Upper lobe of right lung (tissue), 1 donor: ENCODE measurements around the gene DLEC1. TPM values are rescaled to one million over a fixed set of nuclear protein-coding genes. Genes with fewer than 3 reads are reported as not detected.
"Not testable (repeated sequence)": the region's sequence is repeated elsewhere in the genome, so short reads cannot be mapped to it uniquely, and the experiment has no call there.

Experiments used
- ATAC-seq: fragments of 200-7000 bp; cut with Tn5 transposase; one replicate; pipeline ENCODE4 v1.9.1; 2020; ENCODE audit warnings: mild to moderate bottlenecking, moderate library complexity
- DNase-seq: peaks from one replicate; pipeline ENCODE4 v3.0.0-alpha.2; 2020
- H3K27ac ChIP-seq: fragments of 200-600 bp; one replicate; pipeline ENCODE4 v1.8.0; 2022
- H3K27me3 ChIP-seq: fragments of 200-600 bp; one replicate; pipeline ENCODE4 v1.8.0; 2022; ENCODE audit warnings: mild to moderate bottlenecking
- H3K36me3 ChIP-seq: fragments of 200-600 bp; one replicate; pipeline ENCODE4 v1.8.0; 2022
- H3K4me1 ChIP-seq: fragments of 200-600 bp; one replicate; pipeline ENCODE4 v1.8.0; 2022
- H3K4me3 ChIP-seq: fragments of 200-600 bp; one replicate; pipeline ENCODE4 v1.8.0; 2022; ENCODE audit warnings: mild to moderate bottlenecking
- H3K9me3 ChIP-seq: fragments of 200-600 bp; one replicate; pipeline ENCODE4 v1.8.0; 2022
- intact Hi-C: fragments of 100-400 bp; cut with DNase I; formaldehyde crosslinking; loops from one replicate; pipeline ENCODE4 v1.11.0; 2022
- total RNA-seq: library from RNA; stranded (reverse); fragmentation: NEBNext Ultra II Directional; extraction: Animal tissue kit (Norgen Biotek cat#: 25700); gene quantifications from one replicate; pipeline ENCODE4 v1.2.1, GENCODE V29; 2021
- TF ChIP-seq, protein P1 (sequence below): fragments of 200-600 bp; IDR thresholded peaks from one replicate; pipeline ENCODE4 v1.8.0; 2022; ENCODE audit warnings: antibody characterized with exemption
- donor health status: DM: no; HTN: yes; CAD: no; lungs with severe emphysema.

DLEC1 gene
- total RNA-seq, 1 donor from 2014 or later: 2.7 TPM

DNA sequence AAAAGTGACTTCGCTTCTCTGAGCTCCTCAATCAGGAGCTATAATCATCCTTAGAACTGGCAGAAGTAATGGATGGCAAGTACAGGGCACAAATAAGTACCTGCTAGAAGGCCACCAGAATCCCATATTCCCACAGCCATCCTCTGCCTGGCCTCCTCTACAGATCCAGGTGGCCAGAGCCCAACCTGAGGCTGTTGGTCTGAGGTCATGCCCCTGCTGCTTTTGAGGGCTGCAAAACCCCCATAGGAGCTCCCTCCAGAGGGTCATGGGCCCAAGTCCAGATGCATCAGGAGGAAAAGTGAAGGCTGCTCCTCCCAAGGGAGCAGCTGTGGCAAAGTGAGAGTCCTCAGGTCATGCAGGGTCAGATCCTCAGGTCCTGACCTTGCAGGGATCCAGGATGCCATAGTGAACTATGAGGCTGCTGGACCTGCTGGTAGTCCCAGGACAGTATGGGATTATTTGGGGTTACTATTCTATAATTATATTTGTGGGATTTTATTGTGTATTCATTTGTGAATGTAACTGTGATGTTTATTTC is 6.6 kb upstream of the DLEC1 start:
- intact Hi-C loops: no loop called here

DNA sequence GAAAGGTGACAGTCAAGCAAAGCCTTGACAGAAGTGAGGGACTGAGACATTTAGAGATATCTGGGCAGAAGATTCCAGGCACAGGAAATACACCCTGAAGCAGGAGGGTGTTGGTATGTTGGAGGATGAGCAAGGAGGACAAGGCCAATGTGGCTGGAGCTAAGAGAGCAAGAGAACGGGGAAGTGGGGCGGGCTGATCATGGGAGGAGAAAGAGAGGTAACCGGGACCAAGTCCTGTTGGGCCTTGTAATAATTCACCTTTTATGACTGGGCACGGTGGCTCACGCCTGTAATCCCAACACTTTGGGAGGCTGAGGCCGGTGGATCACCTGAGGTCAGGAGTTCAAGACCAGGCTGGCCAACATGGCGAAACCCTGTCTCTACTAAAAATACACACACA is 5.4 kb upstream of the DLEC1 start:
- intact Hi-C loops, H3K27me3 ChIP-seq, ATAC-seq, H3K36me3 ChIP-seq, H3K27ac ChIP-seq, H3K9me3 ChIP-seq, H3K4me3 ChIP-seq, DNase-seq: not testable (repeated sequence)
- peaks cover 19% of the 10 kb centered on the region for H3K4me1 ChIP-seq

More for the DNA sequence above, 6.6 kb upstream of the DLEC1 start:
- TF ChIP-seq, protein P1, sequence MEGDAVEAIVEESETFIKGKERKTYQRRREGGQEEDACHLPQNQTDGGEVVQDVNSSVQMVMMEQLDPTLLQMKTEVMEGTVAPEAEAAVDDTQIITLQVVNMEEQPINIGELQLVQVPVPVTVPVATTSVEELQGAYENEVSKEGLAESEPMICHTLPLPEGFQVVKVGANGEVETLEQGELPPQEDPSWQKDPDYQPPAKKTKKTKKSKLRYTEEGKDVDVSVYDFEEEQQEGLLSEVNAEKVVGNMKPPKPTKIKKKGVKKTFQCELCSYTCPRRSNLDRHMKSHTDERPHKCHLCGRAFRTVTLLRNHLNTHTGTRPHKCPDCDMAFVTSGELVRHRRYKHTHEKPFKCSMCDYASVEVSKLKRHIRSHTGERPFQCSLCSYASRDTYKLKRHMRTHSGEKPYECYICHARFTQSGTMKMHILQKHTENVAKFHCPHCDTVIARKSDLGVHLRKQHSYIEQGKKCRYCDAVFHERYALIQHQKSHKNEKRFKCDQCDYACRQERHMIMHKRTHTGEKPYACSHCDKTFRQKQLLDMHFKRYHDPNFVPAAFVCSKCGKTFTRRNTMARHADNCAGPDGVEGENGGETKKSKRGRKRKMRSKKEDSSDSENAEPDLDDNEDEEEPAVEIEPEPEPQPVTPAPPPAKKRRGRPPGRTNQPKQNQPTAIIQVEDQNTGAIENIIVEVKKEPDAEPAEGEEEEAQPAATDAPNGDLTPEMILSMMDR: no peak
- DNase-seq (peak; percentile 37), ATAC-seq (no peak)
- Histone ChIP-seq H3K4me1 (peaks cover 19% of the 10 kb centered on the region), H3K27me3 (no peaks in the 10 kb centered on the region), H3K4me3 (no peak overlapping the region), H3K9me3 (no peaks in the 10 kb centered on the region), H3K36me3 (no peaks in the 10 kb centered on the region), H3K27ac (no peak overlapping the region)

DNA sequence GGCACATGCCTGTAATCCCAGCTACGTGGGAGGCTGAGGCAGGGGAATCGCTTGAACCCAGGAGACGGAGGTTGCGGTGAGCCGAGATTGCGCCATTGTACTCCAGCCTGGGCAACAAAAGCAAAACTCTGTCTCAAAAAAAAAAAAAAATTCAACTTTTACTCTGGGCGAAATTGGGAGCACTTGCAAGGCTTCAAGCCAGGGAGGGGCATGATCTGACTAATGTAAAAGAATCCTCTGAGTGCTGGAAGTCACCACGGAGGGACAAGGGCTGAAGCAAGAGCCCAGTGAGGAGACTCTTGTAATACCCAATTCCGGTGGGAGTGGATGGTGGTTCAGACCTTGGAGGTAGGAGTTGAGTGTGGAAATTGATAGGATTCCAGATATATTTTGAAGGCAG is 4.7 kb upstream of the DLEC1 start:
- intact Hi-C loops, H3K27ac ChIP-seq, H3K36me3 ChIP-seq, H3K4me3 ChIP-seq, H3K9me3 ChIP-seq, H3K27me3 ChIP-seq, ATAC-seq: not testable (repeated sequence)
- DNase-seq: peak; percentile 25
- H3K4me1 ChIP-seq: peaks cover 19% of the 10 kb centered on the region

DNA sequence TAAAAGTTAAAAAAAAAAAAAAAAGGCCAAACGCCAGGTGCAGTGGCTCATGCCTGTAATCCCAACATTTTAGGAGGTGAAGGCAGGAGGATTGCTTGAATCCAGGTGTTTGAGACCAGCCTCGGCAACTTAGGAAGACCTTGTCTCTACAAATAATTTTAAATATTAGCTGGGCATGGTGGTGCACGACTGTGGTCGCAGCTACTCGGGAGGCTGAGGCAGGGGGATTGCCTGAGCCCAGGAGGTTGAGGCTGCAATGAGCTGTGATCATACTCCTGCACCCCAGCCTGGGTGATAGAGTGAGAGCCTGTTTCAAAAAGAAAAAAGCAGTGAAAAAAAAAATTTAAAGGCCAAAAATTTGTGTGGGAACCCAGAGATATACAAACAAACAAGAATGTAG is 2.7 kb upstream of the DLEC1 start:
- Histone ChIP-seq H3K4me3 (no peak overlapping the region), H3K36me3 (no peaks in the 10 kb centered on the region), H3K27ac (no peak overlapping the region), H3K27me3 (no peaks in the 10 kb centered on the region), H3K4me1 (peaks cover 3% of the 10 kb centered on the region), H3K9me3 (no peaks in the 10 kb centered on the region)
- intact Hi-C loops: no loop called here
- DNase-seq (no peak), ATAC-seq (no peak)
- TF ChIP-seq, protein P1: no peak

DNA sequence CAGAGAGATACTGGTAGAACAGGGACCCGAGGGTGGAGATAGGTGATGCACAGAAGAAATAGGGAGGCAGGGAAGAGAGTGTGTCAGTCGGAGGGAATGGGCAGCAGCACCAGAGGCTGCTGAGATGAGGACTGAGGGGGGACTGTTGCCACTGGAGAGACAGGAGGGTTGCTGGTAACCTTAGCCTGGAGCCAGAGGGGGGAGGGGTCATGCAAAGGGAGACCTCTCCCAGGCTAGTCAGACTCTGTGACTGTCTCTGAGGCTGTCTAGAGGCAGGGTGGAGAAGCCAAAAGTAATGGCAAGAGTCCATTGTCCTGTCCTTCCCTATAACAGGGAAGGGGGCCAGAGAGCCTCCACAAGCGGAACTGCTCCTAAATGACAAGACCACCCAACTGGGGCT is 2.1 kb upstream of the DLEC1 start:
- no peaks in the 10 kb centered on the region for H3K27me3 ChIP-seq
- no peak overlapping the region for H3K4me3 ChIP-seq
- no peak overlapping the region for H3K27ac ChIP-seq
- DNase-seq (no peak), ATAC-seq (no peak)
- intact Hi-C loops: no loop called here
- H3K9me3 ChIP-seq: no peaks in the 10 kb centered on the region
- TF ChIP-seq, protein P1: no peak
- H3K4me1 ChIP-seq: no peaks in the 10 kb centered on the region
- no peaks in the 10 kb centered on the region for H3K36me3 ChIP-seq

DNA sequence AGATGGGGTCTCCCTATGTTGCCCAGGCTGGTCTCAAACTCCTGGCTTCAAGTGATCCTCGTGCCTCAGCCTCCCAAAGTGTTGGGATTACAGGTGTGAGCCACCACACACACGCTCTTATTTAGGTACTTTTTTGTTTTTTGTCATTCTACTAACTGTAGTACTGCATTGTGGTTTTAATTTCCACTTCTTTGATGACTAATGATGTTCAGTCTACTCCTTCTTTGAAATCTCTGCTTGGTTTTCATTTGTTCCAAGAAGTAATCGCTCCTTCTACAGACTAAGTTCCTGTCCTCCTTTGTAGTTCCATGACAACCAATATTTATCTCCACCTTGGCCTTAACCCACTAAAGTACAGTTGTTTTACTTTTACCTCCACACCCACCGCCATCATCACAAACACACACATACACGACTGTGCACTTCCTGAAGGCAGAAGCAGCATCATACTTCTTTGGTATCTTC is 529 bp upstream of the DLEC1 start:
- Histone ChIP-seq H3K27me3 (no peaks in the 10 kb centered on the region), H3K9me3 (no peaks in the 10 kb centered on the region), H3K27ac (peak overlapping the region; percentile 4), H3K4me1 (no peaks in the 10 kb centered on the region), H3K4me3 (peak overlapping the region; percentile 52), H3K36me3 (no peaks in the 10 kb centered on the region)
- ATAC-seq (no peak), DNase-seq (no peak)
- intact Hi-C loops: no loop called here
- TF ChIP-seq, protein P1: no peak

DNA sequence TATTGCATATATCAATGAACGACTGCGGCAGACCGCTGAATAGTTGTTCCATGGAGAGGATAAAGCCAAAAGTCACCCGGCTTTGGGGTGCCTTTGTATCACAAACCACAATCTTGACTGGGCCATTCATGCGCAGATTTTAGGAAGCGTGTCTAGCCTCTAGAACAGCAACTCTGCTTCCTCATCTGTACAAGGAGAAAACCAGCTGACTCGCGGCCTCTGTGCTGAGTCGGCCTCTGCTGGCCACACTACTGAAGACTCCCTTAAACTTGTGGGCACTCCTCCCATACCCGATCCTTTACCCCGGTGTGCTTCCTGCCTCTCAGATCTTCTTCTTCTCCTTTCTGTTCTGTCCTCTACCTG is 872 bp downstream of the DLEC1 start:
- H3K4me3 ChIP-seq: peak overlapping the region; percentile 52

More for the DNA sequence above, 872 bp downstream of the DLEC1 start:
- intact Hi-C loops: no loop called here
- Histone ChIP-seq H3K27me3 (no peaks in the 10 kb centered on the region), H3K27ac (no peak overlapping the region), H3K9me3 (no peaks in the 10 kb centered on the region), H3K4me1 (no peaks in the 10 kb centered on the region), H3K36me3 (no peaks in the 10 kb centered on the region)
- ATAC-seq: peak; percentile 91
- DNase-seq: peak; percentile 81
- TF ChIP-seq, protein P1: peak; percentile 36
